SK-N-SH (cell line): Measurements from ENCODE around the gene TNIP3. TPM values are rescaled to one million over a fixed set of nuclear protein-coding genes. Genes with fewer than 3 reads are reported as not detected.

Experiments
- CTCF ChIA-PET: fragments of 300-600, 350-600 bp; formaldehyde crosslinking; extraction: SDS; loops from one replicate; lab custom pipeline; 2021; lab: Yijun Ruan, JAX
- POLR2A ChIA-PET: fragments of 350-600 bp; sonication (Branson Sonifier 250); formaldehyde crosslinking; extraction: SDS; loops from one replicate; lab custom pipeline; 2020; ENCODE audit warnings: antibody characterized with exemption, inconsistent platforms; lab: Yijun Ruan, JAX
- DNase-seq: peaks from one replicate; pipeline ENCODE4 v3.0.0; 2012
- H2AFZ ChIP-seq: fragments of 200-600 bp; sonication (generic); 2 replicates; pipeline ENCODE4 v1.8.1; 2016; ENCODE audit warnings: antibody characterized with exemption, mild to moderate bottlenecking, low read depth
- H3F3A ChIP-seq: fragments of 200-600 bp; sonication (generic); replicated peaks from 2 replicates; pipeline ENCODE3; 2016; ENCODE audit warnings: antibody characterized with exemption, mild to moderate bottlenecking; ENCODE audit not compliant: insufficient read depth
- H3K27ac ChIP-seq, 2 experiments: fragments of 200-500 bp in 1 of 2; fragments of 200-600 bp in 1 of 2; sonication (Bioruptor generic) in 1 of 2; sonication (generic), shearing (Covaris generic) in 1 of 2; 2 replicates each; pipeline versions ENCODE4 v1.5.1 to v1.6.1; 2014 to 2016; ENCODE audit warnings: low read depth in 2 of 2, inconsistent platforms in 1 of 2, low read length in 1 of 2, mild to moderate bottlenecking in 1 of 2, mixed read lengths in 1 of 2
- H3K27me3 ChIP-seq: fragments of 200-600 bp; sonication (generic), shearing (Covaris generic); 2 replicates; pipeline ENCODE4 v1.6.1; 2016; ENCODE audit warnings: mixed run types; ENCODE audit not compliant: insufficient read depth
- H3K36me3 ChIP-seq, 2 experiments: fragments of 200-500 bp in 1 of 2; fragments of 200-600 bp in 1 of 2; sonication (Bioruptor generic) in 1 of 2; sonication (generic) in 1 of 2; replicated peaks in 1 of 2; 2 replicates each; pipeline versions ENCODE3 to v1.5.1; 2014 to 2016; ENCODE audit warnings: low read length in 1 of 2, mild to moderate bottlenecking in 1 of 2; ENCODE audit not compliant: insufficient read depth in 2 of 2, control insufficient read depth in 1 of 2
- H3K4me1 ChIP-seq, 2 experiments: fragments of 200-500 bp in 1 of 2; fragments of 200-600 bp in 1 of 2; sonication (Bioruptor generic) in 1 of 2; sonication (generic), shearing (Covaris generic) in 1 of 2; 2 replicates each; pipeline versions ENCODE4 v1.5.1 to v1.6.1; 2014 to 2016; ENCODE audit warnings: low read depth in 1 of 2, low read length in 1 of 2, mixed run types in 1 of 2; ENCODE audit not compliant: insufficient read depth in 2 of 2, control insufficient read depth in 1 of 2
- H3K4me2 ChIP-seq: fragments of 200-600 bp; sonication (generic), shearing (Covaris generic); 2 replicates; pipeline ENCODE4 v1.6.1; 2017; ENCODE audit warnings: mixed run types
- H3K4me3 ChIP-seq, 2 experiments: fragments of 200-500 bp in 1 of 2; fragments of 200-600 bp in 1 of 2; sonication (Bioruptor generic) in 1 of 2; sonication (generic), shearing (Covaris generic) in 1 of 2; 2 replicates each; pipeline versions ENCODE4 v1.5.1 to v1.8.1; 2014 to 2016; ENCODE audit warnings: low read depth in 2 of 2, inconsistent platforms in 1 of 2, low read length in 1 of 2, mild to moderate bottlenecking in 1 of 2, mixed read lengths in 1 of 2, moderate library complexity in 1 of 2
- H3K79me2 ChIP-seq: fragments of 200-600 bp; sonication (generic); 2 replicates; pipeline ENCODE4 v1.8.1; 2017; ENCODE audit warnings: mild to moderate bottlenecking; ENCODE audit not compliant: insufficient read depth
- H3K9ac ChIP-seq: fragments of 200-600 bp; sonication (generic); 2 replicates; pipeline ENCODE4 v1.6.1; 2017; ENCODE audit warnings: mixed run types
- H3K9me2 ChIP-seq: fragments of 200-600 bp; sonication (generic); 2 replicates; pipeline ENCODE4 v1.6.1; 2017; ENCODE audit warnings: mixed run types
- H3K9me3 ChIP-seq: fragments of 200-600 bp; sonication (generic); 2 replicates; pipeline ENCODE4 v1.6.1; 2017; ENCODE audit warnings: mixed run types, mild to moderate bottlenecking, moderate library complexity
- H4K20me1 ChIP-seq: fragments of 200-600 bp; sonication (generic); 2 replicates; pipeline ENCODE4 v1.6.1; 2017; ENCODE audit warnings: mild to moderate bottlenecking, mixed run types; ENCODE audit not compliant: insufficient read depth
- CTCF ChIP-seq: fragments of 200-600 bp; sonication (generic); IDR thresholded peaks from 2 replicates; pipeline ENCODE4 v1.6.1; 2017; ENCODE audit warnings: antibody characterized with exemption, mild to moderate bottlenecking, moderate library complexity
- EP300 ChIP-seq, 2 experiments: IDR thresholded peaks; 2 replicates each; pipeline versions ENCODE4 v1.4.0 to v1.6.1; 2012; ENCODE audit warnings: borderline replicate concordance in 1 of 2, low read depth in 1 of 2, low read length in 1 of 2
- FOXJ3 ChIP-seq: sonication (generic); formaldehyde crosslinking; IDR thresholded peaks from 2 replicates; pipeline ENCODE4 v1.5.1; 2020; ENCODE audit warnings: mild to moderate bottlenecking, missing genetic modification reagents
- FOXM1 ChIP-seq: IDR thresholded peaks from 2 replicates; pipeline ENCODE4 v1.4.0; 2012; ENCODE audit warnings: low read depth, mild to moderate bottlenecking
- GABPA ChIP-seq: IDR thresholded peaks from 2 replicates; pipeline ENCODE4 v1.4.0; 2012; ENCODE audit warnings: low read depth, mild to moderate bottlenecking
- GATA2 ChIP-seq: sonication (generic); formaldehyde crosslinking; IDR thresholded peaks from 2 replicates; pipeline ENCODE4 v1.5.0; 2020; ENCODE audit warnings: mild to moderate bottlenecking, missing genetic modification reagents
- JUND ChIP-seq: IDR thresholded peaks from 2 replicates; pipeline ENCODE4 v1.4.0; 2012
- MAX ChIP-seq: IDR thresholded peaks from 2 replicates; pipeline ENCODE4 v1.4.0; 2012; ENCODE audit warnings: low read depth
- MEF2A ChIP-seq: IDR thresholded peaks from 2 replicates; pipeline ENCODE4 v1.4.0; 2012; ENCODE audit warnings: low read depth, borderline replicate concordance
- NRF1 ChIP-seq: IDR thresholded peaks from 2 replicates; pipeline ENCODE4 v1.6.1; 2012; ENCODE audit warnings: low read depth, mild to moderate bottlenecking, low read length
- POLR2AphosphoS5 ChIP-seq: IDR thresholded peaks from 2 replicates; pipeline ENCODE4 v1.6.1; 2012; ENCODE audit warnings: low read depth, low read length
- RAD21 ChIP-seq: IDR thresholded peaks from 2 replicates; pipeline ENCODE4 v1.6.1; 2012; ENCODE audit warnings: mild to moderate bottlenecking, low read length
- RCOR1 ChIP-seq: fragments of 150-350 bp; IDR thresholded peaks from 2 replicates; pipeline ENCODE4 v1.6.1; 2017; ENCODE audit warnings: antibody characterized with exemption, low read length
- RFX5 ChIP-seq: IDR thresholded peaks from 2 replicates; pipeline ENCODE4 v1.6.1; 2012; ENCODE audit warnings: mild to moderate bottlenecking, improper control_type of control experiment, low read length
- SIN3A ChIP-seq: IDR thresholded peaks from 2 replicates; pipeline ENCODE4 v1.6.1; 2012; ENCODE audit warnings: low read depth, mild to moderate bottlenecking, low read length, moderate library complexity, borderline replicate concordance
- SMC3 ChIP-seq: IDR thresholded peaks from 2 replicates; pipeline ENCODE4 v1.6.1; 2012; ENCODE audit warnings: low read depth, low read length, improper control_type of control experiment
- USF2 ChIP-seq: fragments of 150-350 bp; IDR thresholded peaks from 2 replicates; pipeline ENCODE4 v1.6.1; 2017; ENCODE audit warnings: antibody characterized with exemption, low read length, low read depth, borderline replicate concordance
- YY1 ChIP-seq: IDR thresholded peaks from 2 replicates; pipeline ENCODE4 v1.4.0; 2012; ENCODE audit warnings: low read depth, mild to moderate bottlenecking
- ZBTB33 ChIP-seq: IDR thresholded peaks from 2 replicates; pipeline ENCODE4 v1.4.0; 2012; ENCODE audit warnings: low read depth, borderline replicate concordance
- WGBS: methylation state at CpG from one replicate; pipeline ENCODE4 v1.1.6; 2017; ENCODE audit warnings: low lambda C conversion rate; 5-methylcytosine and 5-hydroxymethylcytosine counted together
- polyA plus RNA-seq, 3 experiments: library from polyadenylated mRNA; depleted of rRNA; stranded (reverse); fragments of >200 nt; gene quantifications; 2 replicates each; pipeline ENCODE4 v1.2.3, GENCODE V29; 2012

Gene TNIP3
- polyA plus RNA-seq, 1 of the 3 experiments (the other 2 are of a cell fraction), result 0.15 TPM

GRCh38 chr4:121195649-121196048 is 31.5 kb upstream of the TNIP3 start:
- H3K79me2 ChIP-seq, result no peaks in the 10 kb centered on the region
- H3K9ac ChIP-seq, result no peak overlapping the region
- CTCF ChIA-PET, result no interaction called here
- H3K27ac ChIP-seq, result no peak overlapping the region
- DNase-seq, result no peak
- H2AFZ ChIP-seq, result no peak overlapping the region
- no peaks in the 10 kb centered on the region for H3F3A ChIP-seq
- WGBS, result 4% methylated on average over 2 of the region's 2 CpGs
- H3K4me3 ChIP-seq, result no peak overlapping the region
- H3K9me3 ChIP-seq, result no peaks in the 10 kb centered on the region
- H3K27me3 ChIP-seq, result peaks cover 13% of the 10 kb centered on the region; the same call in 1 of the 2 replicates
- TF ChIP-seq FOXJ3 (CRISPR knock-in tag), result no peak
- TF ChIP-seq GATA2 (CRISPR knock-in tag), result no peak
- no peak for TF ChIP-seq MAX
- TF ChIP-seq RAD21, result no peak
- TF ChIP-seq RCOR1, result no peak
- no peak for TF ChIP-seq EP300 (IDR thresholded peaks at IDR 0.05; ENCODE audit: borderline replicate concordance in 1 of 2, low read depth in 1 of 2, low read length in 1 of 2)
- no peak for TF ChIP-seq MEF2A
- no peak for TF ChIP-seq SIN3A
- TF ChIP-seq POLR2AphosphoS5, result no peak
- no peak for TF ChIP-seq RFX5
- TF ChIP-seq NRF1, result no peak
- TF ChIP-seq JUND, result no peak
- TF ChIP-seq USF2, result no peak
- no peak for TF ChIP-seq YY1
- TF ChIP-seq FOXM1, result no peak
- H3K36me3 ChIP-seq, result no peaks in the 10 kb centered on the region
- H4K20me1 ChIP-seq, result no peaks in the 10 kb centered on the region
- H3K4me2 ChIP-seq, result no peak overlapping the region
- no peaks in the 10 kb centered on the region for H3K4me1 ChIP-seq
- POLR2A ChIA-PET, result no interaction called here
- no peaks in the 10 kb centered on the region for H3K9me2 ChIP-seq

- Histone ChIP-seq H3K27me3 (peaks cover 6% of the 10 kb centered on the region; the same call in 1 of the 2 replicates), H3K9ac (no peak overlapping the region), H2AFZ (no peak overlapping the region), H3K4me1 (no peaks in the 10 kb centered on the region), H3K27ac (no peak overlapping the region), H3K36me3 (no peaks in the 10 kb centered on the region), H3K9me3 (no peaks in the 10 kb centered on the region), H3F3A (no peaks in the 10 kb centered on the region), H3K4me2 (no peak overlapping the region), H4K20me1 (no peaks in the 10 kb centered on the region), H3K4me3 (no peak overlapping the region), H3K9me2 (no peaks in the 10 kb centered on the region), H3K79me2 (no peaks in the 10 kb centered on the region)
- CTCF ChIA-PET, result interaction anchor here (0.5 to 1.9 kb wide), 50 partner anchors 9 to 1577 kb away, joined by 3 to 45 read pairs (median 4); partner anchors contain the start of gene TNIP3
- DNase-seq, result peak; percentile 15
- WGBS, result 16% methylated on average over 6 of the region's 6 CpGs
- POLR2A ChIA-PET, result interaction anchor here (0.7 kb wide), 1 partner anchor 56 kb away, joined by 4 read pairs; no protein-coding TSS in a partner anchor
- TF ChIP-seq FOXM1 (no peak), YY1 (no peak), NRF1 (no peak), USF2 (no peak), MAX (no peak), SMC3 (peak; percentile 52), ZBTB33 (no peak), GABPA (no peak), RAD21 (peak; percentile 83), CTCF (peak; percentile 89)
Measured at GRCh38 chr4:121192480-121192879, 28.4 kb upstream of the TNIP3 start.
